Measurements from ENCODE around the gene PAN2.
A peak's percentile ranks its signal among the peaks of the same experiment; 100 is the strongest.
"Not testable (repeated sequence)": the region's sequence is repeated elsewhere in the genome, so short reads cannot be mapped to it uniquely, and the experiment has no call there.

Gene PAN2

GRCh38 chr12:56333679-56334489, at the start of gene PAN2:
TSS of gene PAN2 (minus strand) at chr12:56334000. CDS start at chr12:56333094, 906 bp downstream.
- peak; percentile 98 for DNase-seq (ENCODE audit: low spot score)

- no peak for DNase-seq (ENCODE audit: low spot score)
These were observed 48.8 kb upstream of the PAN2 start for GRCh38 chr12:56382611-56383010.

GRCh38 chr12:56377989-56378316, 44.2 kb upstream of the PAN2 start:
- no peak for DNase-seq (ENCODE audit: low spot score)

- no peak for DNase-seq (ENCODE audit: low spot score)
These were observed 43.6 kb upstream of the PAN2 start for GRCh38 chr12:56377310-56377988.

GRCh38 chr12:56375598-56376434, 42.0 kb upstream of the PAN2 start:
- no peak for DNase-seq (ENCODE audit: low spot score)

- no peak for DNase-seq (ENCODE audit: low spot score)
These were observed 41.2 kb upstream of the PAN2 start for GRCh38 chr12:56374726-56375597.

- no peak for DNase-seq (ENCODE audit: low spot score)
These were observed 39.7 kb upstream of the PAN2 start for GRCh38 chr12:56373515-56373914.

GRCh38 chr12:56366948-56367347, 33.1 kb upstream of the PAN2 start:
- DNase-seq (ENCODE audit: low spot score): no peak

- DNase-seq (ENCODE audit: low spot score): no peak
These were observed 28.6 kb upstream of the PAN2 start, which contains the start of gene APOF for GRCh38 chr12:56362130-56363059. TSS of gene APOF (minus strand) at chr12:56362857. CDS start at chr12:56362745, 112 bp downstream.

- DNase-seq (ENCODE audit: low spot score): no peak
These were observed 27.8 kb upstream of the PAN2 start for GRCh38 chr12:56361487-56362129.

GRCh38 chr12:56359851-56360767, 26.3 kb upstream of the PAN2 start, which contains the start of gene STAT2:
TSS of gene STAT2 (minus strand) at chr12:56360107. CDS start at chr12:56356571, 3,536 bp downstream.
- peak; percentile 100 for DNase-seq (ENCODE audit: low spot score)

GRCh38 chr12:56358836-56359532, 25.2 kb upstream of the PAN2 start:
- peak; percentile 69 for DNase-seq (ENCODE audit: low spot score)

- DNase-seq (ENCODE audit: low spot score): no peak
These were observed 17.5 kb upstream of the PAN2 start for GRCh38 chr12:56351325-56351724.

GRCh38 chr12:56350662-56351061, 16.9 kb upstream of the PAN2 start:
- DNase-seq (ENCODE audit: low spot score): no peak

- DNase-seq (ENCODE audit: low spot score): no peak
These were observed 15.0 kb upstream of the PAN2 start for GRCh38 chr12:56348776-56349175.

GRCh38 chr12:56347255-56347654, 13.5 kb upstream of the PAN2 start:
- DNase-seq (ENCODE audit: low spot score): not testable (repeated sequence)

- DNase-seq (ENCODE audit: low spot score): no peak
These were observed 12.9 kb upstream of the PAN2 start for GRCh38 chr12:56346675-56347074.

- DNase-seq (ENCODE audit: low spot score): not testable (repeated sequence)
These were observed 8.5 kb upstream of the PAN2 start for GRCh38 chr12:56342290-56342689.

Data from putamen (tissue), 1 donor.